ENCODE measurements around the gene S100A11. TPM values are rescaled to one million over a fixed set of nuclear protein-coding genes. Genes with fewer than 3 reads are reported as not detected.

The S100A11 gene
- total RNA-seq, 1 donor from 2014 or later = 4.4 TPM

DNA sequence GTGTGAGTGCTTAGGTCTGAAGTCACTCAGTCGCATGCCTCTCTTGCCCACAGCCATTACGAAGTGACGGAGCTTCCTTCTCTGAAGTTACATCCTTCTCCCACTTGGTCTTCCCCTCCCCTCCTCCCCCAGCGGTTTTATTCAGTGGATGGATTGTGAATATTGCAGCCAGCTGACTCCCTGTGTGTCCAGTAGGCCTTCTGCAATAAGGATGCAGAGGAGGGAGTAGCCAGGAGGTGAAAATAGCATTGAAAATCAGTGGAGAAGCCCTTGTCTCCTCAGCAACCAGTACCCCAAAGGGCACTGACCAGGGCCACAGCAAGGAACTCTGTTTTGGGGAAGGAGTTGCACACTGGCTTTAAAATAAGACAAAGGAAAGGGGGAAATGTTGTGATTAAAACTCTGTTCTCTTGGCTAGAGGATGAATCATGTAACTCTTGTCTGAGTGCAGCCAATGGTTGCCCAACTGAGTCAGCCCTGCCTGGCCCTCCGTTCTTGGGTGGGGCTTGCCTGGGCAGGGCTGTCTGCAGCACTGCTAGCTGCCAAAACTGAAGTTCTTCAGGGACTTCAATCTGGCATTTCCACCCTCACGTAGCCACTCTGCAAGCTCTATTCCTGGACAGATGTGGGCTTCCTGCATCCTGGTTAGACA, 47.5 kb downstream of the S100A11 start:
- peaks cover 32% of the 10 kb centered on the region for H3K27me3 Mint-ChIP-seq (ENCODE audit: insufficient read depth, low read depth)
- no peak overlapping the region for H3K4me3 Mint-ChIP-seq
- Histone ChIP-seq H4K20me1 (ENCODE audit: low read depth) (peaks cover 26% of the 10 kb centered on the region), H3K9ac (no peak overlapping the region), H3K4me3 (no peak overlapping the region), H3K9me3 (ENCODE audit: low read depth) (no peaks in the 10 kb centered on the region), H3K36me3 (no peaks in the 10 kb centered on the region), H3K4me2 (no peak overlapping the region), H3K4me1 (peaks cover 12% of the 10 kb centered on the region), H2AFZ (replicated peaks) (no peak overlapping the region), H3K27ac (no peak overlapping the region), H3K27me3 (peaks cover 61% of the 10 kb centered on the region), H3K79me2 (ENCODE audit: low read depth) (no peaks in the 10 kb centered on the region), H3F3A (ENCODE audit: low read depth) (peaks cover 25% of the 10 kb centered on the region)
- no peak for DNase-seq (ENCODE audit: low spot score)
- TF ChIP-seq, protein P1, sequence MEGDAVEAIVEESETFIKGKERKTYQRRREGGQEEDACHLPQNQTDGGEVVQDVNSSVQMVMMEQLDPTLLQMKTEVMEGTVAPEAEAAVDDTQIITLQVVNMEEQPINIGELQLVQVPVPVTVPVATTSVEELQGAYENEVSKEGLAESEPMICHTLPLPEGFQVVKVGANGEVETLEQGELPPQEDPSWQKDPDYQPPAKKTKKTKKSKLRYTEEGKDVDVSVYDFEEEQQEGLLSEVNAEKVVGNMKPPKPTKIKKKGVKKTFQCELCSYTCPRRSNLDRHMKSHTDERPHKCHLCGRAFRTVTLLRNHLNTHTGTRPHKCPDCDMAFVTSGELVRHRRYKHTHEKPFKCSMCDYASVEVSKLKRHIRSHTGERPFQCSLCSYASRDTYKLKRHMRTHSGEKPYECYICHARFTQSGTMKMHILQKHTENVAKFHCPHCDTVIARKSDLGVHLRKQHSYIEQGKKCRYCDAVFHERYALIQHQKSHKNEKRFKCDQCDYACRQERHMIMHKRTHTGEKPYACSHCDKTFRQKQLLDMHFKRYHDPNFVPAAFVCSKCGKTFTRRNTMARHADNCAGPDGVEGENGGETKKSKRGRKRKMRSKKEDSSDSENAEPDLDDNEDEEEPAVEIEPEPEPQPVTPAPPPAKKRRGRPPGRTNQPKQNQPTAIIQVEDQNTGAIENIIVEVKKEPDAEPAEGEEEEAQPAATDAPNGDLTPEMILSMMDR (IDR thresholded peaks at IDR 0.05) = no peak
- TF ChIP-seq EZH2 (IDR thresholded peaks at IDR 0.05) = no peak
- no peak overlapping the region for H3K27ac Mint-ChIP-seq
- H3K9me3 Mint-ChIP-seq = no peaks in the 10 kb centered on the region
- no peaks in the 10 kb centered on the region for H3K36me3 Mint-ChIP-seq
- H3K4me1 Mint-ChIP-seq = peaks cover 24% of the 10 kb centered on the region

DNA sequence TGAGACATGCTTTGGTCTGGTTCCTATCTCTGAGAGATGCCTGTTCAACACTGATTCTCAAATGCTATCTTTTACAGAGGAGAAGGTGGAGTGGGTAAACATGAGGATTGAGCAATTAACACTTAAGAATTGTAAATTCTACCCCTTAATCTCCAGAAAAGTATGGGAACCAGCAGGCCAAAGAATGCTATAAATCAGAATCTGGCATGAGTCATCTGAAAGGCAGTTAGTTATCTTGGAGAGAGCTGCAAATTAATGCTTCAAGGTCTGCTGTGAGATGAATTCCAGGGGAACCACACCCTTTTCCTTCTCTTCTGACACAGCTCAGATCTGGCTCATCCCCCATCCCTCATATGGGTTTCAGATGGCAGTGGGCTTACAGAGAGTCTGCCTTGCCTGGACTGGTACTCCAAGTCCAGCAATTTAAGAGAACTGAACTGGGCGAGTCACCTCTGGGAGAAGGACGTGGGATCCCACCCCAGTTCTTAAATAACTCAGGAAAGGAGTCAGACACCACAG, 48.3 kb downstream of the S100A11 start:
- H3K79me2 ChIP-seq (ENCODE audit: low read depth) = no peaks in the 10 kb centered on the region
- no peak overlapping the region for H3K4me3 ChIP-seq
- H3F3A ChIP-seq (ENCODE audit: low read depth) = peaks cover 16% of the 10 kb centered on the region
- H3K27ac ChIP-seq = no peak overlapping the region
- H4K20me1 ChIP-seq (ENCODE audit: low read depth) = peaks cover 23% of the 10 kb centered on the region
- peaks cover 29% of the 10 kb centered on the region for H3K27me3 Mint-ChIP-seq (ENCODE audit: insufficient read depth, low read depth)
- H3K36me3 ChIP-seq = no peaks in the 10 kb centered on the region
- H3K9me3 Mint-ChIP-seq = no peaks in the 10 kb centered on the region
- H3K4me1 Mint-ChIP-seq = peaks cover 22% of the 10 kb centered on the region
- no peak for DNase-seq (ENCODE audit: low spot score)
- no peaks in the 10 kb centered on the region for H3K36me3 Mint-ChIP-seq
- no peak overlapping the region for H3K4me2 ChIP-seq
- no peaks in the 10 kb centered on the region for H3K9me3 ChIP-seq (ENCODE audit: low read depth)
- no peak overlapping the region for H3K9ac ChIP-seq
- H3K27ac Mint-ChIP-seq = no peak overlapping the region
- no peak for TF ChIP-seq EZH2 (IDR thresholded peaks at IDR 0.05)
- TF ChIP-seq EZH2phosphoT487 (IDR thresholded peaks at IDR 0.05) = no peak
- peaks cover 52% of the 10 kb centered on the region for H3K27me3 ChIP-seq
- no peak overlapping the region for H2AFZ ChIP-seq (replicated peaks)
- H3K4me3 Mint-ChIP-seq = no peak overlapping the region
- peaks cover 6% of the 10 kb centered on the region for H3K4me1 ChIP-seq

DNA sequence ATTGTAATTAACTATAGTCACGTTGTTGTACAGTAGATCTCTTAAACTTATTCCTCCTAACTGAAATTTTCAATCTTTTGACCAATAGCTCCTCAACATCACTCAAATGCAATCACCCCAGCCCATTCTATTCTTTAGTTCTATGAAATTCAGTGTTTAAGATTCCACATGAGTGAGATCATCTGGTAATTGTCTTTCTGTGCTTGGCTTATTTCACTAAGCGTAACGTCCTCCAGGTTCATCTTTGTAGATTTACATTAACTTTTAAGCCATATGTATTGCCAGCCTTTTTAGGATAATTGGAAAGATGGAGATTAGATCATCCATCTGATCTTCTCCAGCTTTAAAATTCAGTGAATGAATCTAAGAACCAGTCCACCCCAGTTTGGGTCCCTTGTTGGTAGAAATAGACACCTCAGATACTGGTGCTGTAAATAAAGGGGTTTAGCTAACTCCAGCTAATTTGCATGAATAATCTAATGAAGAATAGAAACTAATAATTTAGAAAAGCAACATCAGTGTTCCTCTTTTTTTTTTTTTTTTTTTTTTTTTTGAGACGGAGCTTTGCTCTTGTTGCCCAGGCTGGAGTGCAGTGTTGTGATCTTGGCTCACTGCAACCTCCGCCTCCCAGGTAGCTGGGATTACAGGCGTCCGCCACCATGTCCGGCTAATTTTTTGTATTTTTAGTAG, 50.2 kb downstream of the S100A11 start:
- H3K27ac Mint-ChIP-seq = no peak overlapping the region
- H3K79me2 ChIP-seq (ENCODE audit: low read depth) = no peaks in the 10 kb centered on the region
- TF ChIP-seq EZH2phosphoT487 (IDR thresholded peaks at IDR 0.05) (no peak), EZH2 (IDR thresholded peaks at IDR 0.05) (no peak)
- TF ChIP-seq, protein P1 (IDR thresholded peaks at IDR 0.05) = no peak
- no peaks in the 10 kb centered on the region for H3F3A ChIP-seq (ENCODE audit: low read depth)
- peaks cover 13% of the 10 kb centered on the region for H3K4me1 Mint-ChIP-seq
- peaks cover 9% of the 10 kb centered on the region for H4K20me1 ChIP-seq (ENCODE audit: low read depth)
- H3K27me3 ChIP-seq = peaks cover 34% of the 10 kb centered on the region
- no peak overlapping the region for H3K27ac ChIP-seq
- H3K4me3 Mint-ChIP-seq = no peak overlapping the region
- no peaks in the 10 kb centered on the region for H3K36me3 Mint-ChIP-seq
- H3K9me3 Mint-ChIP-seq = no peaks in the 10 kb centered on the region
- no peaks in the 10 kb centered on the region for H3K36me3 ChIP-seq
- H3K4me1 ChIP-seq = no peaks in the 10 kb centered on the region
- H3K9ac ChIP-seq = no peak overlapping the region
- H3K4me3 ChIP-seq = no peak overlapping the region
- H3K9me3 ChIP-seq (ENCODE audit: low read depth) = no peaks in the 10 kb centered on the region
- no peak overlapping the region for H3K4me2 ChIP-seq
- no peak overlapping the region for H2AFZ ChIP-seq (replicated peaks)
- no peak for DNase-seq (ENCODE audit: low spot score)
- peaks cover 13% of the 10 kb centered on the region for H3K27me3 Mint-ChIP-seq (ENCODE audit: insufficient read depth, low read depth)

DNA sequence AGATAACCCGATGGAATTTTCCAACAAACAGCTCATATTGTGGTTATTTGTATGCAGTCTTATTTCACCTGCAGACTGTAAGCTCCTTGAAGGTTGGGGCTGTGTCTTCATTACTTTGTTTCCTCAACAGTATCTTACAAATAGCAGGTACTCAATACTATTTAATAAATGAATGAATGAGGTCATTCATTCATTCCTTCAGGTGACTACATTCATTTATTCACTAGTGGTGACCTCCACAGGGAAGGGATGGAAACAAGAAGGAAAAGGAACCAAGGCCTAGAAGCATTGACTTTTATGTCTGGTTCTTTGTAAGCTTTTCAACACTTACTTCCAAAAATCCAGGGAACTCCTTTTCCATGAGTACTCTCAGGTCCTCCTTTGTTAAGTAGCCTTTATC, 51.0 kb downstream of the S100A11 start:
- Mint-ChIP-seq H3K9me3 (no peaks in the 10 kb centered on the region), H3K27me3 (ENCODE audit: insufficient read depth, low read depth) (peaks cover 7% of the 10 kb centered on the region), H3K36me3 (no peaks in the 10 kb centered on the region), H3K4me1 (peaks cover 17% of the 10 kb centered on the region), H3K27ac (no peak overlapping the region), H3K4me3 (no peak overlapping the region)
- TF ChIP-seq EZH2phosphoT487 (IDR thresholded peaks at IDR 0.05) = no peak
- no peak for TF ChIP-seq EZH2 (IDR thresholded peaks at IDR 0.05)
- TF ChIP-seq, protein P1 (IDR thresholded peaks at IDR 0.05) = no peak
- Histone ChIP-seq H3K9ac (no peak overlapping the region), H3K4me2 (no peak overlapping the region), H3K27ac (no peak overlapping the region), H3K9me3 (ENCODE audit: low read depth) (no peaks in the 10 kb centered on the region), H3K36me3 (no peaks in the 10 kb centered on the region), H2AFZ (replicated peaks) (no peak overlapping the region), H3K4me1 (no peaks in the 10 kb centered on the region), H3K27me3 (peaks cover 25% of the 10 kb centered on the region), H3K79me2 (ENCODE audit: low read depth) (no peaks in the 10 kb centered on the region), H3F3A (ENCODE audit: low read depth) (no peaks in the 10 kb centered on the region), H4K20me1 (ENCODE audit: low read depth) (peaks cover 3% of the 10 kb centered on the region), H3K4me3 (no peak overlapping the region)
- DNase-seq (ENCODE audit: low spot score) = no peak
